ENCODE measurements around the gene PUM2. TPM values are rescaled to one million over a fixed set of nuclear protein-coding genes. Genes with fewer than 3 reads are reported as not detected.
"Not testable (repeated sequence)": the region's sequence is repeated elsewhere in the genome, so short reads cannot be mapped to it uniquely, and the experiment has no call there.

Gene PUM2
- total RNA-seq, 1 donor from 2014 or later: 123 TPM

GRCh38 chr2:20381457-20381856, 30.8 kb upstream of the PUM2 start:
- peaks cover 14% of the 10 kb centered on the region for H3K4me1 Mint-ChIP-seq (ENCODE audit: low read depth)
- no peak overlapping the region for H3K4me3 Mint-ChIP-seq (ENCODE audit: low read depth)
- H3K27me3 Mint-ChIP-seq: no peaks in the 10 kb centered on the region
- no peaks in the 10 kb centered on the region for H3K36me3 Mint-ChIP-seq (ENCODE audit: insufficient read depth)
- H3K9me3 Mint-ChIP-seq (ENCODE audit: low read depth): no peaks in the 10 kb centered on the region
- no peak for DNase-seq (ENCODE audit: low spot score, unreplicated experiment)
- H3K27ac Mint-ChIP-seq: no peak overlapping the region
- TF ChIP-seq, protein P1, sequence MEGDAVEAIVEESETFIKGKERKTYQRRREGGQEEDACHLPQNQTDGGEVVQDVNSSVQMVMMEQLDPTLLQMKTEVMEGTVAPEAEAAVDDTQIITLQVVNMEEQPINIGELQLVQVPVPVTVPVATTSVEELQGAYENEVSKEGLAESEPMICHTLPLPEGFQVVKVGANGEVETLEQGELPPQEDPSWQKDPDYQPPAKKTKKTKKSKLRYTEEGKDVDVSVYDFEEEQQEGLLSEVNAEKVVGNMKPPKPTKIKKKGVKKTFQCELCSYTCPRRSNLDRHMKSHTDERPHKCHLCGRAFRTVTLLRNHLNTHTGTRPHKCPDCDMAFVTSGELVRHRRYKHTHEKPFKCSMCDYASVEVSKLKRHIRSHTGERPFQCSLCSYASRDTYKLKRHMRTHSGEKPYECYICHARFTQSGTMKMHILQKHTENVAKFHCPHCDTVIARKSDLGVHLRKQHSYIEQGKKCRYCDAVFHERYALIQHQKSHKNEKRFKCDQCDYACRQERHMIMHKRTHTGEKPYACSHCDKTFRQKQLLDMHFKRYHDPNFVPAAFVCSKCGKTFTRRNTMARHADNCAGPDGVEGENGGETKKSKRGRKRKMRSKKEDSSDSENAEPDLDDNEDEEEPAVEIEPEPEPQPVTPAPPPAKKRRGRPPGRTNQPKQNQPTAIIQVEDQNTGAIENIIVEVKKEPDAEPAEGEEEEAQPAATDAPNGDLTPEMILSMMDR (IDR thresholded peaks at IDR 0.05; ENCODE audit: unreplicated experiment): no peak

- Mint-ChIP-seq H3K4me1 (ENCODE audit: low read depth) (peaks cover 22% of the 10 kb centered on the region), H3K36me3 (ENCODE audit: insufficient read depth) (no peaks in the 10 kb centered on the region), H3K27me3 (no peaks in the 10 kb centered on the region), H3K9me3 (ENCODE audit: low read depth) (no peaks in the 10 kb centered on the region), H3K27ac (no peak overlapping the region), H3K4me3 (ENCODE audit: low read depth) (no peak overlapping the region)
- TF ChIP-seq, protein P1 (IDR thresholded peaks at IDR 0.05; ENCODE audit: unreplicated experiment): peak; percentile 85
- DNase-seq (ENCODE audit: low spot score, unreplicated experiment): peak; percentile 49
Observed at GRCh38 chr2:20378891-20379519, 28.4 kb upstream of the PUM2 start.

DNA sequence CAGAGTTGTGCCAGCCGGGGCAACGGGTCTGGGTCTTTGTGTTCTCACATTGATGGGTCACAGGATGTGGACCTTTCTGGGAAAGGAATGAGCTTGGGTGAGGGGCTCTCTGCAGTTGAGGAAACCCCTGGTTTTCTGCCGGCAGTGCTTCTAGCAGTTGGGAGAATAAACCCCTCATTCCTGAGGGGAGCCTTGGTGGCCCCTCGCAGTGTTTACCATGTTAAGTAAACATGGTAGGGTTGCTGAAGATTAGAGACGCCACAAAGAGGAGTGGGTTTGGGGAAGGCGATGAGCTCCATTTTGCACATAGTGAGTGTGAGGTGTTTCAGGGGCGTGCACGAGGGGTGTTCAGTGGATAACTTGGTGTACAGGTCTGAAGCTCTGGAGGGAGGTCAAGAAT, 27.7 kb upstream of the PUM2 start:
- H3K9me3 Mint-ChIP-seq (ENCODE audit: low read depth): no peaks in the 10 kb centered on the region
- H3K27ac Mint-ChIP-seq: no peak overlapping the region
- H3K27me3 Mint-ChIP-seq: no peaks in the 10 kb centered on the region
- no peaks in the 10 kb centered on the region for H3K36me3 Mint-ChIP-seq (ENCODE audit: insufficient read depth)
- H3K4me3 Mint-ChIP-seq (ENCODE audit: low read depth): peak overlapping the region; percentile 0
- peaks cover 22% of the 10 kb centered on the region for H3K4me1 Mint-ChIP-seq (ENCODE audit: low read depth)
- no peak for DNase-seq (ENCODE audit: low spot score, unreplicated experiment)
- TF ChIP-seq, protein P1 (IDR thresholded peaks at IDR 0.05; ENCODE audit: unreplicated experiment): no peak

- Mint-ChIP-seq H3K27me3 (no peaks in the 10 kb centered on the region), H3K9me3 (ENCODE audit: low read depth) (no peaks in the 10 kb centered on the region), H3K36me3 (ENCODE audit: insufficient read depth) (no peaks in the 10 kb centered on the region), H3K4me3 (ENCODE audit: low read depth) (no peak overlapping the region), H3K4me1 (ENCODE audit: low read depth) (peaks cover 22% of the 10 kb centered on the region), H3K27ac (no peak overlapping the region)
- DNase-seq (ENCODE audit: low spot score, unreplicated experiment): no peak
- TF ChIP-seq, protein P1 (IDR thresholded peaks at IDR 0.05; ENCODE audit: unreplicated experiment): no peak
Observed at GRCh38 chr2:20377741-20378140, 27.1 kb upstream of the PUM2 start.

DNA sequence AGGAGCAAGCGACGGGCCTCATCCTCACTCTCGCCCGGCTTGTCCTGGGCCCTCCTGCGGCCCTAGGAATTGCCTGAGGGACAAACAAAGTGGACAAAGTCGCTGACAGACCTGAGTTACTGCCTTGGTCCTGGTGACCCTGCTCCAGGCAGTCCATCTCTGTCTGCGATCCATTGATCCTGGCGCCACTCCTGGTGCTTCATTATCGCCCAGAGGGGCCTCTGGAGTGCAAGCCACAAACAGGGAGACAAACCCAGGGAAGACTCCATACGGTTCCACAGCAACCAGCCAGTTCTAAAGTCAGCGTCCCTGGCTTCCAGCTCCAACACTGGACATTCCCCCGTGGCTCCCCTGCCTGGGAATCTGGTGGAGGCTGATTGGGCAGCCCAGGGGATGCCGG, 24.3 kb upstream of the PUM2 start:
- H3K27me3 Mint-ChIP-seq; H3K9me3 Mint-ChIP-seq (ENCODE audit: low read depth); H3K27ac Mint-ChIP-seq; H3K36me3 Mint-ChIP-seq (ENCODE audit: insufficient read depth); DNase-seq (ENCODE audit: low spot score, unreplicated experiment): not testable (repeated sequence)
- peak overlapping the region; percentile 21 for H3K4me3 Mint-ChIP-seq (ENCODE audit: low read depth)
- H3K4me1 Mint-ChIP-seq (ENCODE audit: low read depth): peaks cover 22% of the 10 kb centered on the region

Data from progenitor cell of endocrine pancreas (in vitro differentiated cells).